GM12864 (cell line): Measurements from ENCODE around the gene PQBP1.

ENCODE experiments used
- DNase-seq: peaks from one replicate; pipeline ENCODE4 v3.0.0-alpha.2; 2011; ENCODE audit warnings: low read depth
- H3K4me3 ChIP-seq: 2 replicates; pipeline ENCODE4 v1.5.1; 2011; ENCODE audit warnings: mild to moderate bottlenecking, low read depth, low read length, control low read depth
- CTCF ChIP-seq: IDR thresholded peaks from 2 replicates; pipeline ENCODE4 v1.5.1; 2011; ENCODE audit warnings: low read depth, mild to moderate bottlenecking, moderate library complexity, low read length, control low read depth, inconsistent platforms; ENCODE audit errors: missing control alignments

Gene PQBP1

GRCh38 chrX:48948589-48948988 lies 50.9 kb downstream of the PQBP1 start:
- no peak for TF ChIP-seq CTCF
- DNase-seq, result no peak

More at GRCh38 chrX:48948589-48948988, 50.9 kb downstream of the PQBP1 start:
- no peak overlapping the region for H3K4me3 ChIP-seq
